ENCODE data around the gene SLC16A6.
"Not testable (repeated sequence)": the region's sequence is repeated elsewhere in the genome, so short reads cannot be mapped to it uniquely, and the experiment has no call there.

Gene SLC16A6

DNA sequence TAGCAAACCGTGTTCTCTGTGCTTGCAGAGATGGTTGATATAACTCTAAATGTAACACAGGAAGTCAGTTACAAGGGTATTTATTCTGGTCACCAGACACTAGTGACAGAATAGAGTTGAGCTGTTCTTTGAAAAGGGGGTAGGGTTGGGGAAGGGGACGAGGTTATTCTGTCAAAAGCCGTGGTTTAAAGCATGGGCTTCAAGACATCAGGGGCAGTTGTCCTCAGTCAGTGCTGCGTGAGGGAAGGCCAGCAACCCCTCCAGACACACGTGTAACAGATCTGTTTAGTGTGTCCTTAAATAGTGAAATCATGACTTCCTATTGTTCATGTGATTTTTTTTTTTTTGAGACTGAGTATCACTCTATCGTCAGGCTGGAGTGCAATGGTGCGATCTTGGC is 37.5 kb downstream of the SLC16A6 start:
- DNase-seq: not testable (repeated sequence)

DNA sequence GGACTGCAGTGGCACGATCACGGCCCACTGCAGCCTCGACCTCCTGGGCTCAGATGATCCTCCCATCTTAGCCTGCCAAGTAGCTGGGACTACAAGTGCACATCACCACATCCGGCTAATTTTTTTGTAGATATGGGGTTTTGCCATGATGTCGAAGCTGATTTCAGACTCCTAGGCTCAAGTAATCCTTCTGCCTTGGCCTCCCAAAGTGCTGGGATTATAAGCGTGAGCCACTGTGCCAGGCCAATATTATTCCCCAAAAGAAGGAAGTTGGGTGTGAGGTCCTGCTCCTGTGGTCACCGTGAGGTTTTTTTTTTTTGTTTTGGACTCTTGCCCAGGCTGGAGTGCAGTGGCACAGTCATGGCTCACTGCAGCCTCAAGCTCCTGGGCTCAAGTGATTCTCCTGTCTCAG is 41.6 kb downstream of the SLC16A6 start:
- no peak for DNase-seq

DNA sequence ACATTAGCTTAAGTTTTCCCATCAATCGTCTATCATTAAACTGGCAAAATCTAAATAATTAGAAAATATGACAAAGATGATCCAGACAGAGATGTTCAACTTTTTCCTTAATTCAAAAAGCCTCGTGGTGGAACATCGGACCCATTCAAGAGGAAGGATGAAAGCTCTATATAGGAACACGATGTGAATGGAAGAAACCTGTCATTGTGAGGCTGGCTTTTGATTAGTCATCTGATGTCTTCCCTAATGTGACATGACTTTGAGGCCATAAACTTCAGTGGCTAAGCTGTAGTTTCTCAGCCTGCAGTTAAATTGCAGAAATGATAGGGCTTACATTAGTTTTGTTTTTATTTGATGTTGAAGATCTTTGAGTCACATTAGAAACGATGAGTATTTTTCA is 42.0 kb downstream of the SLC16A6 start:
- DNase-seq: no peak

DNA sequence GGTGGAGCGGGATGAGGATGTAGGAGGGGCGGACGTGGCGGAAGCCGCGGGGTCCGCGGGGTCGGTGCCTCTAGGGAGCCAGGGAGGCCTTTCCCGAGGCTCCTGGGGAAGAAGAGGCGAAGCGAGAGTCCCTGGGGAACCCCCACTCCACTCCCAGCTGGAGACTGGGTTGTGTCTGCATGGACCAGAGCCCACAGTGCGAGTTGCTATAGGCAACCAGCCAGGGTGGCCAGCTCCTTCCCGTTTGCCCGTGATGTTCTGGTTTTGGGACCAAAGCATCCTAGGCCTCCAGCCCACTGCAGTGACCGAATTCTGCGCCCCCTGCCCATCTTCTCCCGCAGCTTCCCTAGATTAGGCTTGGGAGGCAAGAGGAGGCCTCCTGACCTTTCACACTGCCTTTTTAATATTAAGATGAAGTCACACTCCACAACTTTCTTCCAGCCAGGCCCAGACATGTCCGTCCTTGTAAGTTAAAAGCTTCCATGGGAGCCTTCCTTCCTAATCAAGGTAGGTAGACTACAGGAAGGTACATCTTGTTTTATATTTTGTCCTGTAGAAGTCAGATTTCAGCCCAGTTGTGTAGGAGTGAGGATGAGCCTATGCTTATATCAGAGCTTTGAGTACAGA is 42.6 kb downstream of the SLC16A6 start:
- peak in 25 of 56 donors; percentile 44 to 91 (median 79) for DNase-seq

DNA sequence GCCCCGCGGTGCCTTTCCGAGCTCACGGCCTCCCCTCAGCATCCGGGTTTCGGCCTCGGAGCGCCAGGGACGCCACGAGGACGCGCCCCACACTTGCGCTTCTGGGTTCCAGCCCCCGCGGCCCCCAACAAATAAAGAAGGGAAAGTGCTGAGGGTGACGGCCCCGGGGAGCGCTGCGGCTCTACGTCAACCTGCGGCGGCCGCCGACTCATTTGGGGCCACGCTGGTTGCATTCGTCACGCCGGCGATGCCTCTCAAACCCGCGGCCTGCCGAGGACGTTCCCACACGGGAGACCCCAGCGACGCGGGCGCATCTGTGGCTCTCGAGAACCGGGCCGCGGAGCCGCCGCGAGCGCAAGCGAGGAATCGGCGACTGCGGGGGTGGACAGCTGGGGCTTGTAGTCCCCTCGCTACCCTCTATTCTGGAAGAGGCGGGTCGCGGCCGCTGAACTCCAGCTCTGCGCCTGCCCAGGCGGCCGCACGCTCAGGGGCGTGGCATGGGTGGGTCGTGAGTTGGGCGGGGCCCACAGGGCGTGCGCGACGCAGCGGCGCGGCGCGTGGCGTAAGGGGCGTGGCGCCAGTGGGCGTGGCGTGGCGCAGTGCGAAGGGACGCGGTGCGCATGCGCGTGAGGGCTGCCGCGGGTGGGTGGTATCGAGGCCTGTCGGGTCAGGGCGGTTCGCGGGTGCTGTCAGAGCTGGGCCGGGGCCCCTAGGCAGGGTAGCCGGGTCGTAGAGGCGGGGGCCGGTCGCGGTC is 43.3 kb downstream of the SLC16A6 start, which contains the start of gene AMZ2:
Gene AMZ2 (plus strand): TSS at position 599 of the 754 bp plus-strand sequence. CDS start 2,145 bp downstream, outside the sequence.
- DNase-seq: peak in 55 of 56 donors; percentile 42 to 98 (median 95)

DNA sequence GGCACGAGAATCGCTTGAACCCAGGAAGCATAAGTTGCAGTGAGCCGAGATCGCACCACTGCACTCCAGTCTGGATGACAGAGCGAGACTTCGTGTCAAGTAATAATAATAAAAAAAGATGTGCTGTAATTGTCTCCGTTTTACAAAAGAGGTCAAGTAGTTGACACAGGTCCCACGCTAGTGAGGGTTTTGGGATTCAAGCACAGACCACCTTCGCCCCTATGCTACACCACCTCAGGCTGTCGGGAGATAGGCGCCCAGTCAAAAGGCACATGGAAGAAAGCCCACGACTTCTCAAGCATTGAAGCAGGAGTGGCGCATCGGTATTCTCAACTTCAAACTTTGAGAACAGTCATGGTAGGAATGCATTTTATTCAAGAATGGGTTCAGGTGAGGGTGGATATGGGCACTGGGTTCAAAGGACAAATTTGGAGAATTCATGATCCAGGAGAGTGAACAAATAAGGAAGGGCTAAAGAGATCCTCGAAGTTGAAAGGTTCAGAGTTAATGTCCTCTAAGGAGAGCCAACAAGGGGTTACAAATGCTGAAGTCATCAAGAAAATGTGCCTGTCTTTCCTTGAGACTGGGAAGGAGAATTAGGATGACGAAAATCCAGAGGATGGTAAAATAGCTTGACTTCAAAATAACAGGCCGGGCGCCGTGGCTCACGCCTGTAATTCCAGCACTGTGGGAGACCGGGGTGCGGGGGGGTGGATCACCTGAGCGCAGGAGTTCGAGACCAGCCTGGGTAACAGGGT is 44.5 kb downstream of the SLC16A6 start:
- no peak for DNase-seq

DNA sequence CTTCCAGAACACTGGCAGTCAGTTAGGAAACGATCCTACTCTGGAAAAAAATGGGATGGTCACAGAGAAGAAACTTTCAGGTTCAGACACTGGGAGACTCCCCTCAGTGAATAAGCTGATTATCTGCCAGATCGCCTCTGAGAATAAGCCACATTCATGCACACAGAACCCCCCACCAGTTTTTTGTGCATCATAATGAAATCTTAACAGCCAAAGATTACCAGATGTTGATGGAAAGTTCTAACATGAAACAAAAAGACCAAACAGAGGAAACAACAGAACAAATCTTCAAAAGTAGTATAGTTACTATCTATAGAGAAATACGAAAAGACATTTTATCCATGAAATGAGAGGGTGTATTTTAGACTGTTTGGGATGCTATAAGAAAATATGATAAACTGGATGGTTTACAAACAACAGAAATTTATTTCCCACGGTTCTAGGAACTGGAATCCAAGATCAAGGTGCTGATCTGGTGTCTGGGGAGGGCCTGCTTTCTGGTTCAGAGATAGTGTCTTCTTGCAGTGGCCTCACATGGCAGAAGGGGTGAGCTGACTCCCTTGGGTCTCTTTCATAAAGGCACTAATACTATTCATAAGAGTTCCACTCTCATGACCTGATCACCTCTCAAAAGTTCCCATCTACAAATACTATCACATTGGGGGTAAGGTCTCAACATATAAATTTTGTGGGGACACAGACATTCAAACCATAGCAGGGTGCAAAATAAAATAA is 51.1 kb downstream of the SLC16A6 start:
- DNase-seq: no peak

DNA sequence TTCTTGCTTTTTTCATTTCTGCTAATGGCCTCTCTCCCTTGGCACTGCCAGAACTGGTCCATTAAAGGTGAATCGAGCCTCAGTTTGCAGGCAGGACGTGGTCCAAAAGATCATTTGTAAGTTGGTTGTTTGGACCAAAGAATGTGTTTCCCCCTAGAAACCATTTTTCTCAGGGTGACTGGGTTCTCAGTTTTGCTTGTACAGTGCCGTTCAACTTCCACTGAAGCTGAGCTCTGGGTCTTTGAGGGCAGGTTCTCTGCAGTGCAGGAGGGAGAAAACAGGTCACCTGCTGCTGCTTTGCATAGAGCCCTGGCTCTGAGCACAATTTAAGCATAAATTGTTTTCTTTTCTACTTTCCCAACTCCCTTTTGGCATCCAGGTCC is 52.1 kb downstream of the SLC16A6 start:
- DNase-seq: peak in 6 of 56 donors; percentile 8 to 43 (median 32)

DNA sequence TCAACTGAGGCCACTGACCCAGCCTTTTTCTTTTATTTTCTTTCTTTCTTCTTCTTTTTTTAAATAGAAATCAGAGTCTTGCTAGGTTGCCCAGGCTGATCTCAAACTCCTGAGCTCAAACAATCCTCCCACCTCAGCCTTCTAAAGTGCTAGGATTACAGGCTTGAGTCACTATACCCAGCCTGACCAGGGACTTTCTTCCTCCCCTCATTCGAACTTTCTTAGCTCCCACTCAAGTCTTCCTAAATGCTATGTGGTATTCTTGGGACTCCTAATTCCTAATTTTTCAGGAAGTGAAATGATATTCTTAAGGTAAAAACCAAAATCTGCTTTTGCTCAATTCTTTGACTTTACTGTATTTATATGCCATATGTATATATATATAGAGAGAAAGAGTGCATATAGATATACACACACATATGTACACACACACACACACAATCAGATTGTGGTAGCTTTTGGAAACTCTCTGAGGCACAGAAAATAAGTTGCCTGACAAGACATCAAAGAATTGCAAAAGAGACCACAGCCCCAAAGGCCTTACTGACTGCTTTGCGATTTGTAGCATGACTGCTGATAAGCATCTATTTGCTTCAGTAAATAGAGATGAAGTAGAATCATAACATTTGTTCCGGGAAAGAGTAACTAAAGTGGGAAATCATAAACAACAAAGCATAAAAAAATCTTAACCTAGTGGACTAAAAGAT is 52.6 kb downstream of the SLC16A6 start:
- no peak for DNase-seq

DNA sequence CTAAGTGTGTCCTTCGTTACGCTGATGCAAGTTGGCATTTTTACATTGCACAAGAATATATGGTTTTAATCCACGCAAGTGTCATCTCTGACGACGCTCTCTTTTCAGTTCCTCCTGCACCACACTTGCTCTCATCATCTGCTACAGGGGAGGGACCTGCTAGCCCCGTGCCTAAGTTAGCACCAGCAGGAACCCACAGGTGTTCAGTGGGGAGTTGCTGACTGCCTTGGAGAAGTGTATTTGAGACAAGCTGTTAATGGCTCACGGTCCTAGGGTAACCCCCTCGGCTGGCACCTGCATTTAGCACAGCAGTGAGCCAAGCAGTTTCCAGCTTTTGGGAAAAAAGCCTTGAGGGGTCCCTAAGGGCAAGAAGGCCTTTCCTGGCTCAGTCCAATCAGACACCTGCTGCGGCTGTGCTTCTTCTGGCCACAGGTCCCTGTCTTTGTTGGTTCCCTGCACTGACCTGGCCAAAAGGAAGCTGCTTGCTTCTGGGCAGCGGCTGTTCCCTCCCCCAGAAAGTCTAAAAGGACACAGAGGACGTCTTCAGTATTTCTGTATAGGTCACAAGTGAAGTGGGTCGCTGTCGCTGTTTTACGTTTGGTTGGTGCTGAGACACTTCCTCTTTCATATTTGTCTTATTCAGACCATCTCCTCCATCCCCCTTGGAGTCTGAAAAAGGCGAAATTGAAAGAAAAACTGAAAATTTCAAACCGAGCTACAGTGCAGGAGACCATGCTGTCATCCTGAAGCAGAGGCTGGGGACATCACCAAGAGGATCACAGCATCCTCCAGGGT is 53.4 kb downstream of the SLC16A6 start:
- DNase-seq: peak in 1 of 56 donors; percentile 15

DNA sequence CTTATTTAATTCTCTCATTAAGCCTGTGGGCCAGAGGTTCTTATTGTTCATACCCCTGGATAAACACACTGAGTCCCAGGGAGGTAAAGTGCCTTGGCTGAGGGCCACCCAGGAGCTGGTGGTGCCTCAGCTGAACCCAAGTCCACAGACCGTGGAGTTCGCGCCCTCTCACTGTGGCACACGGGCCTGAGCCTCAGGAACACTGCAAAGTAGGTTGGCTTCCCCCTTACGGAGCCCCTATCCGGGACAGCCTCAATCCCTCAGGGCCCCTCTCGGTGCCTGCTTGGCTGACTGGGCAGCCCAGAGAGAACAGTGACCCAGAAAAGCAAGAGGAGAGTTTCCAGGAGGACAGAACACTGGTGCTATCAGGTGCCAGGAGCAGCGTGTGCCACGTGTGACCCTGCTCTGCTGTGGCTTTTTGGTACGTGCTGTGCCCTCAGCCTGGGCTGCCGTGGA is 55.6 kb downstream of the SLC16A6 start:
- peak in 36 of 56 donors; percentile 14 to 80 (median 48) for DNase-seq

DNA sequence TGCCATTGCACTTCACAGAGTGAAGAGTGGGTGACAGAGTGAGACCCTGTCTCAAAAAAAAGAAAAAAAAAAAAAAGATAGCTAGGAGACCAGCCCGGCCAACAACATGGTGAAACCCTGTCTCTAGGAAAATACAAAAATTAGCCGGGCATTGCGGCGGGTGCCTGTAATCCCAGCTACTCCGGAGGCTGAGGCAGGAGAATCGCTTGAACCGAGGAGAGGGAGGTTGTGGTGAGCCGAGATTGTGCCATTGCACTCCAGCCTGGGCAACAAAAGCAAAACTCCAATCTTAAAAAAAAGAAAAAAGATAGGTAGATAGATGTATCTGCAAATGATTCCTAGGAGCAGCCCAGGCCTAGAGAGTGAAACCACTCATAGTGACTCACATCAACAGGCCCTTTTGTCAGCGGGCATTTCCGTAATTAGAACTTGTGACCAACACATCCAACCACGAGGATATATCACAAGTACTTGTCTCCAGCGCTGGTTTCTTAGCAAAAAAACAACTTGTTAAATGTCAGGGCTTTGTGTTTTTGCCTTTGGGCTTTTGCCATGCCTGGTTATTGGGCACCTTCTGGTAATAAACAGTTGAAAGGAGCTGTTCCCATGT is 56.1 kb downstream of the SLC16A6 start:
- peak in 23 of 56 donors; percentile 19 to 80 (median 43) for DNase-seq

DNA sequence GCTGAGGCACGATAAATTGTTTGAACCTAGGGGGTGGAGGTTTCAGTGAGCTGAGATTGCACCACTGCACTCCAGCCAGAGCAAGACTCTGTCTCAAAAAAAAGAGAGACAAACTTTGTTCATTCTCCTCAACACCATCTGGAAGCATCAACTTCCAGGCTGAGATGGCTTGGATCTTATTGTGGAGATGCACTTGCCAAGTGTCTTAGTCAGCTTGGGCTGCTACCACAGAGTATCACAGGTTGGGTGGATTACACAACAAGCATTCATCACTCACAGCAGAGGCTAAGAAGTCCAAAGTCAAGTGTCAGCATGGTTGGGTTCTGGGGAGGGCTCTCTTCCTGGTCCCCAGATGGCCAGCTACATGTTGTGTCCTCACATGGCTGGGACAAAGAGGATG is 58.2 kb downstream of the SLC16A6 start:
- not testable (repeated sequence) for DNase-seq

DNA sequence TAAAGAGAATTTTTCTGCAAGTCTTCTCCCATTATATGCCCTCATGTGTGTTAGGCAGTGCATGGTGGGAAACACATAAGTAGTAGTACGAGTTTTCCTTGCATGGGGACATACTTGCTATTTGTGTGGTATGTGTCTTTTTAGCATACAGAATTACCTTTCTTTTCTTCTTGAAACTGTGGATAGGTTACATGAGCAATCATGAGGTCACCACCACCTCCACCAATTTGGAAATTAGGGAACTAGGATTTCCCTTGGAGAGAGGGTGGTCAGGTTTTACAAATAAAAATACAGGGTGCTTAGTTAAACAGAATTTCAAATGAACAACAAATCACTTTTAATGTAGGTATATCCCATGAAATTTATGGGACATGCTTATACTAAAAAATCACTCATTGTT is 59.4 kb downstream of the SLC16A6 start:
- no peak for DNase-seq

DNA sequence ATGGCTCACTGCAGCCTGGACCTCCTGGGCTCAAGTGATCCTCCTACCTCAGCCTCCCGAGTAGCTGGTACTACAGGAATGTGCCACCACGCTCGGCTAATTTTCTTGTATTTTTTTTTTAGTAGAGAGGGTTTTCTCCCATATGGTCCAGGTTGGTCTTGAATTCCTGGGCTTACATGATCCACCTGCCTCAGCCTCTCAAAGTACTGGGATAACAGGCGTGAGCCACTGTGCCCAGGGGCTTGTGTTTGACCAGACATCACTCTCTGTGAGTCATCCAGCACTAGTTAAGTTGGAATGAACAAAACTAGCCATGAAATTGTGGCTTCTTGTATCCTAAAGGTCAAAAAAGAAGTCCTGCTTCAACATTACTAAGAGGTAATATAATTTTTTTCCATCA is 59.8 kb downstream of the SLC16A6 start:
- DNase-seq: not testable (repeated sequence)

DNA sequence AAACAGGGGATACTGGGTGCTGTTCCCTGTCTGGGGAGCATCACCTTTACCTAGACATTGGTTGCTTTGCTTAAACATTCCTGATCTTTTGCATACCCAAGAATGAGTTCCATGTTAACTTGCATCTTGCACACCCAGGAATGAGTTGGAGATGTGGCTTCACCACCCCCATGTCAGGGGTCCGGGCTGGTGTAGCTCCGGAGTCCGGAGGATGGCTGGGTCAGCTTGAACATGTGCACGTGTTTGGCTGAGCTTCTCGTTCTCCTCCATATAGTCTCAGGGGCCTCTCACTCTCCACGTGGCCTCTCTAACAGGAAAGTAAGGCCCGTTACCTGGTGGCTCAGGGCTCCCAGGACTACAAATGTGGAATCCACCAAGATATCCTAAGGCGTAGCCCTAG is 61.3 kb downstream of the SLC16A6 start:
- no peak for DNase-seq

DNA sequence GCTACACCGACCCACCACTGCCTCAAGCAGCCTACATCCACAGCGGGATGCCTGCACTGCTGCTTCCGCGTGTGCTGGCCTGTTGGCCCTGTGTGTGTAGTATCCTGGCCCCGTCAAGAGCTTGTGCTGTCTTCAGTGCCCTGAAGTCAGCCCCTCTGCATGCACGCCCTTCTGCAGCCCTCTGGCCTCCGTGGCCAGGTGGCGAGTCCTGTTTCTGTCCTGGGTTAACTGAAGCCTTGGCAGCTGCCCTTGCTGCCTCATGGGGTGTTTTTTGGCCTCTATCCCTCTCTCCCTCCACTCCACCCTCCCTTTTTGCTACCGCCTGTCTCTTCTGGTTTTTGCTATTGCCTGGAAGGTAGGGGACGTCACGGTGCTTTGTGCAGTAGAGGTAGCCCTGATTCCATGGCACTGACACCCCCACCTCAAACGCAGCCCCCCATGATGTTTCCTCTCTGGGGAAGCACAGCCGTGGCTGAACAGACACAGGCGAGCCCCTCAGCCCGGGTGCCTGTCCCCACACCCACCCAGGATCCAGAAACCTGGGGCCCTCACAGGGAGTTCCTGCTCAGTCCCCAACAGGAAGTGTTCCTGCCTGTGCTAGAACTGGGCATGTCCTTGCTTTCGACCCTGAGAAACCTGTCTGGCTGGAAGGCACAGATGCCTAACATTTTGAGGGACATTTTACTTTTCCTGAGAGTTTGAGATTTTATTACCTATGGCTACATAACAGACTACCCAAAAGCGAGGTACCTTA is 61.9 kb downstream of the SLC16A6 start:
- no peak for DNase-seq

DNA sequence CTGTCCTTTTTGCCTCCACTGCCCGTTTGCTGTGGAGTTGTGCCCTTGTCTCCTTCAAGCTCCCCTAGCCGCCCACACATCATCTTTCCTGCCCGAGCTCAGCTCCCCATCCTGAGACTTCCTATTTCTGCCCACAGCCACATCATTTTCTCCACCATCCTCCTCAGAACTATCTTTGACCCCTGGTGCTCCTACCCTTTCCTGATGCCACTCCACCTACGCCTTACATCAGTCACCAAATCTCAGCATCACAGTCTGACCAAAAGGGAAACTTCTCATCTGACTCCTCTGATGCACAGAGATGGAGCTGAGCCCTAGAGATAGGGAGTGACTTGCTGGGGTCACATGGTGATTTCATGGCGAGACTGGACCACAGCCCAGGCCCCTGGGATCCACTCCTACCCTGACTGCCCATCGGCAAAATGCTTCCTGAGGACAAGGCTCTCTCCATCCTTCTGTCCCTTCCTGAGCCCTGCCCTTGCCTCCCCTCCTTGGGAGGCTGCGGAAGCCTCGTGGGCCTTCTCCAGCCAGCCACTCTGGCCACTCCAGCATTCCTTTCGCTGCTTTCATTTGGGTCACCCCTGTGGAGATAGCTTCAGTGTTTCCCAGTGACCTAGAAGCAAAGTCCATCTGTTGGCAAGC is 62.8 kb downstream of the SLC16A6 start:
- not testable (repeated sequence) for DNase-seq
